Measurements from ENCODE around the gene CSNK1G2. TPM values are rescaled to one million over a fixed set of nuclear protein-coding genes. Genes with fewer than 3 reads are reported as not detected.

CSNK1G2 gene
- total and polyA plus RNA-seq, 2 of the 13 experiments (the other 11 are each of a cell fraction or from before 2014, with no cell fraction given), result 53.8 to 72.5 TPM

GRCh38 chr19:1901940-1902404, 39.0 kb upstream of the CSNK1G2 start (continued):
- TF ChIP-seq ASH2L (IDR thresholded peaks at IDR 0.05; ENCODE audit: insufficient read length, low read depth, low read length) (peak; percentile 28), ZNF784 (CRISPR knock-in tag; IDR thresholded peaks at IDR 0.05; ENCODE audit: borderline replicate concordance) (0 out of 2 replicates have a peak, but pooled peaks have one; percentile 59), MAF1 (CRISPR knock-in tag; IDR thresholded peaks at IDR 0.05; ENCODE audit: borderline replicate concordance) (no peak), PAXIP1 (CRISPR knock-in tag; conservative IDR thresholded peaks at IDR 0.05) (0 out of 2 replicates have a peak, but pooled peaks have one; percentile 20), RBM39 (IDR thresholded peaks at IDR 0.05; ENCODE audit: low read depth, low read length, poor library complexity, severe bottlenecking) (peak; percentile 29), TCF7L2 (IDR thresholded peaks at IDR 0.05; ENCODE audit: low read depth, low read length) (no peak), NR2F6 (IDR thresholded peaks at IDR 0.05) (no peak), NR2F6 (CRISPR knock-in tag; IDR thresholded peaks at IDR 0.05) (0 out of 2 replicates have a peak, but pooled peaks have one; percentile 14), SAP130 (CRISPR knock-in tag; IDR thresholded peaks at IDR 0.05; ENCODE audit: low read depth) (peak; percentile 55; the same call in 1 of the 2 replicates), ZNF747 (CRISPR knock-in tag; IDR thresholded peaks at IDR 0.05; ENCODE audit: borderline replicate concordance) (no peak), SMYD3 (CRISPR knock-in tag; IDR thresholded peaks at IDR 0.05) (no peak), SP140L (CRISPR knock-in tag; IDR thresholded peaks at IDR 0.05; ENCODE audit: borderline replicate concordance) (no peak), AGO2 (optimal IDR thresholded peaks at IDR 0.05; ENCODE audit: low read depth, low read length) (no peak), TGIF2 (CRISPR knock-in tag; IDR thresholded peaks at IDR 0.05) (0 out of 2 replicates have a peak, but pooled peaks have one; percentile 43), ZNF839 (CRISPR knock-in tag; IDR thresholded peaks at IDR 0.05; ENCODE audit: borderline replicate concordance) (no peak), ZFP90 (CRISPR knock-in tag; IDR thresholded peaks at IDR 0.05; ENCODE audit: borderline replicate concordance) (0 out of 2 replicates have a peak, but pooled peaks have one; percentile 44), MTA1 (CRISPR knock-in tag; IDR thresholded peaks at IDR 0.05; ENCODE audit: borderline replicate concordance) (peak; percentile 48; the same call in 1 of the 2 replicates), MED1 (CRISPR knock-in tag; IDR thresholded peaks at IDR 0.05) (0 out of 2 replicates have a peak, but pooled peaks have one; percentile 32), ZNF574 (CRISPR knock-in tag; IDR thresholded peaks at IDR 0.05) (peak; percentile 45; the same call in 1 of the 2 replicates), ZMYM4 (CRISPR knock-in tag; IDR thresholded peaks at IDR 0.05) (0 out of 2 replicates have a peak, but pooled peaks have one; percentile 13), GATAD2A (CRISPR knock-in tag; IDR thresholded peaks at IDR 0.05) (peak; percentile 32; the same call in 1 of the 2 replicates), HNF4A (CRISPR knock-in tag; IDR thresholded peaks at IDR 0.05) (peak; percentile 31; the same call in 1 of the 2 replicates), NFKB2 (CRISPR knock-in tag; IDR thresholded peaks at IDR 0.05; ENCODE audit: borderline replicate concordance) (0 out of 2 replicates have a peak, but pooled peaks have one; percentile 40), ZNF547 (CRISPR knock-in tag; IDR thresholded peaks at IDR 0.05) (peak; percentile 23; the same call in 1 of the 2 replicates), ZMYM2 (CRISPR knock-in tag; IDR thresholded peaks at IDR 0.05) (no peak)
